ENCODE data around the gene SLC12A3.

SLC12A3 gene

DNA sequence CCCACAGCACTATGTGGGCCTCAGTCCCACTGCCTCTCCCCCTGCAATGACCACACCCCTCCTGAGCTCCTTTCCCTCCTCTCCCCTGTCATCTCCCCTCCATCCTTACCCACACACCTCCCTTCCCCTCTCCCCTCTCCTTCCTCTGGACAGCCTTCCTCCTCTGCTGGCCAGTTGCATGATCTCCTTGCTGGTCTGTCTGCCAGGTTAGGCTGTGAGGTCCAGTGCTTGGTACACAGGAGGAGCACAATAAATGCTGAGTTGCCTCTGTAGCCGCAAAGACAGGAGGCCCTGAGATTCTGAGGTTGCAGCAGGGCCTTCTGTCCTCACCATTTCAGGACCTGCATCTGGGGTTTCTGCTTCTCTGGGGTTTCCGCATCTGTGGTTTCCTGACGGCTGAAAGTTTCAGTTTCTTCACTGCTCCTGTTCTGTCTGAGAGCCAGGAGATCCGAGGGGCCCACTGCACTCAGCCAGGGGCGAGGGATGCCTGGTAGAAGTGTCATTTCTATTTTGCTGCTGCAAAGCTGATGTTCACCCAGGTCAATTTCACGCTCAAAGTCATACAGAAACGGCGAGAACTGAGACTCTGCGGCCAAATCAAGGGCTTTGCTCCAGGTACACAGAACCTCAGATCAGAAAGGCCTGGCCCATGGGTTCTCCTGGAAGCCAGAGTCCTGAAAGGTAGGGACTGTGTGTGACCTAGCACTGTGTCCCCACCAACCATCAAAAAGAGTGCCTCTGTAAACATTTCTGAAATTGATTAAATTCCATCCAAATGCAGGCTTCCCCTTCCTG lies 4.6 kb upstream of the SLC12A3 start:
- no peak for DNase-seq (ENCODE audit: low read depth)
- TF ChIP-seq, protein P1, sequence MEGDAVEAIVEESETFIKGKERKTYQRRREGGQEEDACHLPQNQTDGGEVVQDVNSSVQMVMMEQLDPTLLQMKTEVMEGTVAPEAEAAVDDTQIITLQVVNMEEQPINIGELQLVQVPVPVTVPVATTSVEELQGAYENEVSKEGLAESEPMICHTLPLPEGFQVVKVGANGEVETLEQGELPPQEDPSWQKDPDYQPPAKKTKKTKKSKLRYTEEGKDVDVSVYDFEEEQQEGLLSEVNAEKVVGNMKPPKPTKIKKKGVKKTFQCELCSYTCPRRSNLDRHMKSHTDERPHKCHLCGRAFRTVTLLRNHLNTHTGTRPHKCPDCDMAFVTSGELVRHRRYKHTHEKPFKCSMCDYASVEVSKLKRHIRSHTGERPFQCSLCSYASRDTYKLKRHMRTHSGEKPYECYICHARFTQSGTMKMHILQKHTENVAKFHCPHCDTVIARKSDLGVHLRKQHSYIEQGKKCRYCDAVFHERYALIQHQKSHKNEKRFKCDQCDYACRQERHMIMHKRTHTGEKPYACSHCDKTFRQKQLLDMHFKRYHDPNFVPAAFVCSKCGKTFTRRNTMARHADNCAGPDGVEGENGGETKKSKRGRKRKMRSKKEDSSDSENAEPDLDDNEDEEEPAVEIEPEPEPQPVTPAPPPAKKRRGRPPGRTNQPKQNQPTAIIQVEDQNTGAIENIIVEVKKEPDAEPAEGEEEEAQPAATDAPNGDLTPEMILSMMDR (conservative IDR thresholded peaks at IDR 0.05; ENCODE audit: control insufficient read depth, insufficient read depth, low read depth, low read length) = no peak
- no peak overlapping the region for H3K4me3 ChIP-seq (ENCODE audit: control insufficient read depth, low read depth, low read length)

GRCh38 chr16:56861092-56861610 lies 3.9 kb upstream of the SLC12A3 start:
- DNase-seq (ENCODE audit: low read depth) = no peak
- TF ChIP-seq, protein P1 (conservative IDR thresholded peaks at IDR 0.05; ENCODE audit: control insufficient read depth, insufficient read depth, low read depth, low read length) = no peak
- no peak overlapping the region for H3K4me3 ChIP-seq (ENCODE audit: control insufficient read depth, low read depth, low read length)

GRCh38 chr16:56861756-56862155 lies 3.3 kb upstream of the SLC12A3 start:
- H3K4me3 ChIP-seq (ENCODE audit: control insufficient read depth, low read depth, low read length) = no peak overlapping the region
- TF ChIP-seq, protein P1 (conservative IDR thresholded peaks at IDR 0.05; ENCODE audit: control insufficient read depth, insufficient read depth, low read depth, low read length) = no peak
- no peak for DNase-seq (ENCODE audit: low read depth)

DNA sequence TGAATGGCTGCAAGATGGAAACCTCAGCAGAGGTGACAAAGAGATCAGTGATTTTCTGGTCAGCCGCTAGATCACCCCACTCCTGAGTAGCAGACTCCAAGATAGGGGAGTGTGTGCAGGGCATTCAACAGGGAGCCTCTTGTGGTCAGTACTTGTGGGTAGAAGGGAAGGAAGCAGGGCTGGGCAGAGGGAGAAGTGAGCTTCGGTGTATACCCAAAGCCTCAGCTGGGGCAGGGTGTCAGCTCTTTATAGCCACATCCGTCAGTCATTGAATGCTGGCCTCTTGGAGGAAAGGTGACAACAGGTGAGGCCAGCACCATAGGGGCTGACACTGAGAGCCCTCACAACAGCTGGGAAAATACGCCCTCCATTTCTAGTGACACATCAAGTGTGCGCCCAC lies 2.2 kb upstream of the SLC12A3 start:
- H3K4me3 ChIP-seq (ENCODE audit: control insufficient read depth, low read depth, low read length) = no peak overlapping the region
- DNase-seq (ENCODE audit: low read depth) = no peak
- TF ChIP-seq, protein P1 (conservative IDR thresholded peaks at IDR 0.05; ENCODE audit: control insufficient read depth, insufficient read depth, low read depth, low read length) = no peak

- no peak for DNase-seq (ENCODE audit: low read depth)
- H3K4me3 ChIP-seq (ENCODE audit: control insufficient read depth, low read depth, low read length) = no peak overlapping the region
- TF ChIP-seq, protein P1 (conservative IDR thresholded peaks at IDR 0.05; ENCODE audit: control insufficient read depth, insufficient read depth, low read depth, low read length) = no peak
These were observed 521 bp downstream of the SLC12A3 start for GRCh38 chr16:56865394-56866062.

- no peak overlapping the region for H3K4me3 ChIP-seq (ENCODE audit: control insufficient read depth, low read depth, low read length)
- TF ChIP-seq, protein P1 (conservative IDR thresholded peaks at IDR 0.05; ENCODE audit: control insufficient read depth, insufficient read depth, low read depth, low read length) = peak; percentile 72
- DNase-seq (ENCODE audit: low read depth) = peak; percentile 72
These were observed 2.2 kb downstream of the SLC12A3 start for GRCh38 chr16:56866955-56867830.

All from fibroblast of mammary gland (primary cell).